ENCODE results near the gene ZNF827.

The ZNF827 gene

DNA sequence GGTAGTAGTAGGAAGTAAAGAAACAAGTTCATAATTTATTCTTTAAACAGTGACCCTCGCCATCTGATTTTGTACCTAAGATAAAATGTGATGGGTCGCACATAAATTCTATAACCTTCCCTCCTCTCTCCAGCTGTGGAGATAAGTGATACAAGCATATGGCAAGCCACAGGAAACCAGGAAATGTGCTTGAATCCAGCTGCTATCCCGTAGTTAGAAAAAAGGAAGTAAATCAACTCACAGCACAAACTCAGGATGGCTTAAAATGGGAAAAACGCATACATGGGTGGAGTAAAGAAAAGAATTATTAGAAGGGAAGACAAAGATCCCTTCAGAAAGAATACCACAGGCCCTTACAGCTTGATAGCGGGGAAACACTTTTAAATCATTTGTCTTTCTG, 78.2 kb downstream of the ZNF827 start:
- no peak overlapping the region for H3K4me3 ChIP-seq (ENCODE audit: low read depth, low read length)
- no peaks in the 10 kb centered on the region for H3K4me1 ChIP-seq
- TF ChIP-seq, protein P1, sequence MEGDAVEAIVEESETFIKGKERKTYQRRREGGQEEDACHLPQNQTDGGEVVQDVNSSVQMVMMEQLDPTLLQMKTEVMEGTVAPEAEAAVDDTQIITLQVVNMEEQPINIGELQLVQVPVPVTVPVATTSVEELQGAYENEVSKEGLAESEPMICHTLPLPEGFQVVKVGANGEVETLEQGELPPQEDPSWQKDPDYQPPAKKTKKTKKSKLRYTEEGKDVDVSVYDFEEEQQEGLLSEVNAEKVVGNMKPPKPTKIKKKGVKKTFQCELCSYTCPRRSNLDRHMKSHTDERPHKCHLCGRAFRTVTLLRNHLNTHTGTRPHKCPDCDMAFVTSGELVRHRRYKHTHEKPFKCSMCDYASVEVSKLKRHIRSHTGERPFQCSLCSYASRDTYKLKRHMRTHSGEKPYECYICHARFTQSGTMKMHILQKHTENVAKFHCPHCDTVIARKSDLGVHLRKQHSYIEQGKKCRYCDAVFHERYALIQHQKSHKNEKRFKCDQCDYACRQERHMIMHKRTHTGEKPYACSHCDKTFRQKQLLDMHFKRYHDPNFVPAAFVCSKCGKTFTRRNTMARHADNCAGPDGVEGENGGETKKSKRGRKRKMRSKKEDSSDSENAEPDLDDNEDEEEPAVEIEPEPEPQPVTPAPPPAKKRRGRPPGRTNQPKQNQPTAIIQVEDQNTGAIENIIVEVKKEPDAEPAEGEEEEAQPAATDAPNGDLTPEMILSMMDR (IDR thresholded peaks at IDR 0.05) = no peak
- H3K9me3 ChIP-seq (ENCODE audit: control insufficient read depth, low read length) = no peaks in the 10 kb centered on the region
- no peaks in the 10 kb centered on the region for H3K27me3 ChIP-seq (ENCODE audit: control insufficient read depth, insufficient read depth, low read length)
- H2AFZ ChIP-seq = no peak overlapping the region
- no peaks in the 10 kb centered on the region for H3K79me2 ChIP-seq
- H3K4me2 ChIP-seq (ENCODE audit: low read length) = no peak overlapping the region
- H3K27ac ChIP-seq = no peak overlapping the region
- H3K9ac ChIP-seq = no peak overlapping the region
- no peaks in the 10 kb centered on the region for H3K36me3 ChIP-seq (ENCODE audit: control insufficient read depth, insufficient read depth, low read length)

DNA sequence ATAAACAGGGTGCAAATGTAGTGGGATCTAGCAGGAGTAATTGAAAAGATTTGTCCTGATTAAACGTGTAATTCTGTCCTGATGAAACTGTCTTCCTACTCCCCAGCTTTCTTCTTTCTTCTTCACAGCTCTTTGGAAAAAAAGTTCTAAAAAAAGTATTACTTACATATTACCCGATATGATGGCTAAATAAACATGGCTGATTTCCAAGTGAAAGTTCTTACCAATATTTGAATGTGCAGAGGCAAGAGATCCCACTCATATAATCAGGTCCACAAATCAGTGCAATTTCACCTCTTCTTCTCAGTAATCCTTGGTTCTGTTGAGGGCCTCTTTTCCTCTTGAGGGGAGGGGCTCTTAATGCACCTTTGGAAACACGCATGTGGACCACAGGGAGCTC, 78.7 kb downstream of the ZNF827 start:
- H3K27me3 ChIP-seq (ENCODE audit: control insufficient read depth, insufficient read depth, low read length) = no peaks in the 10 kb centered on the region
- no peak overlapping the region for H3K4me3 ChIP-seq (ENCODE audit: low read depth, low read length)
- no peak overlapping the region for H2AFZ ChIP-seq
- no peak overlapping the region for H3K27ac ChIP-seq
- no peaks in the 10 kb centered on the region for H3K79me2 ChIP-seq
- H3K9ac ChIP-seq = no peak overlapping the region
- no peak overlapping the region for H3K4me2 ChIP-seq (ENCODE audit: low read length)
- H3K4me1 ChIP-seq = no peaks in the 10 kb centered on the region
- TF ChIP-seq, protein P1 (IDR thresholded peaks at IDR 0.05) = no peak
- H3K9me3 ChIP-seq (ENCODE audit: control insufficient read depth, low read length) = no peaks in the 10 kb centered on the region
- H3K36me3 ChIP-seq (ENCODE audit: control insufficient read depth, insufficient read depth, low read length) = no peaks in the 10 kb centered on the region

DNA sequence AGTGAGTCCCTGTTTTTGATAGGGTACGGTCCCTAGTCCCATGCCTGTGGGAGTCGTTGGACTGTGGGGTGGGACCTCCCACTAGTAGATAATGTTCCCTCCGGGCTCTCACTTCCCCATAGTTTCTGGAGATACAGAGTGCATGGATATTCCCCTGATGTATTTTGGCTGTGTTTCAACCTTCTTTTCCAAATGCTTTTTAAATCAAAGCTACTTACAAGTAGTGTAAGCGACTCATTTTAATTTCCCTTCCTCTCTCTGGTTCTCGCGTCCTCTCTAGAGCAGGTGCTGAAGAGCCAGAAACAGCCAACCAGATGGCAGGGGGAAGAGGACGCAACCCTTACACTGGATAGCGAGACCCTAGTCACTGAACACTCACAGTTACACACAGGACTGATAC, 79.2 kb downstream of the ZNF827 start:
- no peaks in the 10 kb centered on the region for H3K9me3 ChIP-seq (ENCODE audit: control insufficient read depth, low read length)
- H3K27ac ChIP-seq = no peak overlapping the region
- no peaks in the 10 kb centered on the region for H3K79me2 ChIP-seq
- no peaks in the 10 kb centered on the region for H3K4me1 ChIP-seq
- no peak overlapping the region for H2AFZ ChIP-seq
- no peak overlapping the region for H3K9ac ChIP-seq
- no peak overlapping the region for H3K4me3 ChIP-seq (ENCODE audit: low read depth, low read length)
- H3K4me2 ChIP-seq (ENCODE audit: low read length) = no peak overlapping the region
- no peaks in the 10 kb centered on the region for H3K27me3 ChIP-seq (ENCODE audit: control insufficient read depth, insufficient read depth, low read length)
- TF ChIP-seq, protein P1 (IDR thresholded peaks at IDR 0.05) = no peak
- no peaks in the 10 kb centered on the region for H3K36me3 ChIP-seq (ENCODE audit: control insufficient read depth, insufficient read depth, low read length)

DNA sequence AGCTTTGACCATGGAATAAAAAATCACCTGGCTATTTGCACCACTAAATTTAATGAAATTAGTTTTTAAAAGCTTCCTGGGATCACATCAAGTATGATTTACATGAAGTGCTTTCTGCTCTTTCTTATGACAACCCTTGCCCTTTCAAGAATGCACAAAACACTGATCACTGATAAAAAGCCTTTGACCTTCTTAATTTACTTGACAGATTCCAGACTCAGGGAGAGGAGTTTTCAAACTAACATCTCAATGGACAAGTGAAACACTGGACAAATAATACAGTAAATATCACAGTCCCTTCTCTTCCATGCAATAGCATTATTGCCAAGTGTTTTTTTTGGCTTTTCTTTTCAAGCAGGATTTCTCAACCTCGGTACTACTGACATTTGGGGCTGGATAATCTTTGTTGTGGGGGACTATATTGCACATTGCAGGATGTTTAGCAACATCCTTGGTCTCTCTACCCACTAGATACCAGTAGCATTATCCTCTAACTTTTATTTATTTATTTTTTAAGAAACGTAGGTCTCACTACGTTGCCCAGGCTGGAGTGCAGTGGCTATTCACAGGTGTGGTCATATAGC, 86.3 kb downstream of the ZNF827 start:
- no peaks in the 10 kb centered on the region for H3K9me3 ChIP-seq (ENCODE audit: control insufficient read depth, low read length)
- no peak overlapping the region for H3K4me3 ChIP-seq (ENCODE audit: low read depth, low read length)
- TF ChIP-seq, protein P1 (IDR thresholded peaks at IDR 0.05) = no peak
- H3K4me1 ChIP-seq = peaks cover 10% of the 10 kb centered on the region
- no peak overlapping the region for H3K27ac ChIP-seq
- no peaks in the 10 kb centered on the region for H3K79me2 ChIP-seq
- no peaks in the 10 kb centered on the region for H3K27me3 ChIP-seq (ENCODE audit: control insufficient read depth, insufficient read depth, low read length)
- H3K9ac ChIP-seq = no peak overlapping the region
- no peak overlapping the region for H2AFZ ChIP-seq
- H3K4me2 ChIP-seq (ENCODE audit: low read length) = no peak overlapping the region
- no peaks in the 10 kb centered on the region for H3K36me3 ChIP-seq (ENCODE audit: control insufficient read depth, insufficient read depth, low read length)

DNA sequence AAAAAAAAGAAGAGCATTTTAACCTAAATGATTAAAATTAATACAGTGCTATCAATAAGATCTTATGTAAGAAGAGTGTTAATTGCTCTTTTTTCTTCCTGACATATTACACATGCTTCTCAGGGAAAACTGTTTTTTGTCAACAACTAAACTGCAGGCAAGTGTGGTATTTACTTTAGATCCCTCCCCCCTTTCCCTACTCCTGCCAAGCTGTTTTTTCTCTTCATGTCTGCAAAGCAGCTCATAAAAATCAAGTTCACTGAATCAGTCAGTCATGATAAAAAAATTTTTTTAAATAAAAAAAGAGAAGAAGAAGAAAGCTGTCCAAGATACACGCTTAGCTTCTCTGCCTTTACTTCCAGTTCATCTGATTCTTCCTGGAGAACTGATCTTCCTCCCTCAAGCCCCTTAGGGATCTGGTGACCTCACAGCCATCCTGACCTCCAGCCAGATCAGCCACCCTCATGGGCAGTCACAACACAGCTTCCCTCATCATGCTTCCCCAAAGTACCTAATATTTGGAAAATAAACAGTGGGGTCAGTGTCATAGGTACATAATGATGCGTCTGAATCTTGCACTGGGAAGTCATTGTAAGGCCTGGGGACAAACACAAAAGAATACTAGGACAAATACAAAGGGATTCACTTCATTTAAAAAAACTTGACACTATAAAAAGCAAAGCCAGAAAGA, 87.0 kb downstream of the ZNF827 start:
- Histone ChIP-seq H3K27me3 (ENCODE audit: control insufficient read depth, insufficient read depth, low read length) (no peaks in the 10 kb centered on the region), H3K4me3 (ENCODE audit: low read depth, low read length) (no peak overlapping the region), H3K36me3 (ENCODE audit: control insufficient read depth, insufficient read depth, low read length) (no peaks in the 10 kb centered on the region), H3K9me3 (ENCODE audit: control insufficient read depth, low read length) (no peaks in the 10 kb centered on the region), H3K79me2 (no peaks in the 10 kb centered on the region), H3K4me1 (peaks cover 10% of the 10 kb centered on the region), H3K4me2 (ENCODE audit: low read length) (no peak overlapping the region), H3K27ac (no peak overlapping the region), H3K9ac (no peak overlapping the region), H2AFZ (no peak overlapping the region)
- TF ChIP-seq, protein P1 (IDR thresholded peaks at IDR 0.05) = no peak
